CD4-positive, alpha-beta T cell treated with Interleukin-10 for 1 hour (primary cell): ENCODE results near the gene BPIFA3.

Source experiments
- DNase-seq: peaks from one replicate; pipeline ENCODE4 v3.0.0-alpha.2; 2020

Gene BPIFA3

DNA sequence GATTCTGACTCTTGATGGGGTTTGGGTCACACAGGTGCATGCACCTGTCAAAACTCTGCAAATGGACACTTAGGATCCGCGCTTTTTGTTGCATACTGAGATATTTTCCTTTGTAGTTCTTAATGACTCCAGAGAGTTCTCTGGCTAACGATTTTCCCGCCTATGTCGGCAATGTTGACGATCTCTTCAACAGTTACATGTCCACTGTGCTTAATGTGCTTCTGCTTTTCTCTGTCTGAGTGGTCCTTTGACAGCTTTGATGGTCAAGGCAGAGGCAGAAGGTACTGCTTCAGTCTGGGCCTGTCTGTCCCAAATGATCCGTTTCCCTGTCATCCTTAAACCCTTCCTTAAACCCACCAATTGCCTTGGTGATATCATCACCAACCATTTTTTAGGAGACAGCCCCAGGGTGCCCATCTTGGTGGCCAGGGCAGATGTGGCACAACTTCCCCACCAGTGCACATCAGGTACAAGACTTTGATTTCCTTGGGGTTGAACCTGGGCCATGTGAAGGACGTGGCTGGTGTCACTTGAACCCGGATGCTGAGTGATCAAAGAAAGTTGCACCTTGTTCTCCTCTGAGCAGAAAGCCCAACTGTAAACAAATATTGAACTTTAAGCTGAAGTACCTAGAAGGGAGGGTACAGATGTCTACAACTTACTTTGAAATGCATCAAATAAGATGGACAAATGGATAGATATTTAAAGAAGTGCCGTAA, 55.2 kb downstream of the BPIFA3 start:
- DNase-seq: no peak

DNA sequence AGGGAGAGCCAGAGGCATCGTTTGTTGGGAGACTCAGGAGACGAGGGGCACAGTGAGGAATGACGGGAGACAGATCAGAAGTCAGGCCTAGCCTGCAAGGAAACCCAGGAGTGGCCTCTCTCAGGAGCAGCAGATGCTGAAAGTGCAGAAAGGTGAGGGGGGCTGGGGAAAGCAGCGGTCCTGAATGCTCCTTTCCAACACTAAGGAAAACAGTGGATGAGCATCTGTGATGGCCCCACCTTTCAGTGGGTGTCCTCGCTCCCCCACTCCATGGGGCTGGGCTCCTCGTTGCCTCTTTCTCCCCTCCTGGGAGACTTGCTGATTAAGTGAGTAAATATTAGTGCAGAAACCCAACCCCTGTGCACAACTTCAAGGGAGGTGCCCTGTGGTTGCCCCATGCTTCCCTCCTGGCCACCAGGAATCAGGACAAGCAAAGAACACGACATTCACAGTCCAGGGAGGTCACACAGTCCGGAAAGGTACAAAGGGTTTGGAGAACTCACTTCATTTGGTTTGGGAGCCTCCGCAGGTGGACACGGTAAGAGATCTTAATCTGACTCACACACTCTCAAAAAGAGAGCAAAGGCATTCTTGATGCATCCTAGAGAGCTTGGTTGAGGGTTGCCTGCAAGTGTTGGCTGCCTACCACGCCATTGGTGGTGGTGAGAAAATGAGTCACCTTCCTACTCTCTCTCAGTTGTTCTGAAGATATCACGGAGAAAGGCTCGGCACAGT, 56.1 kb downstream of the BPIFA3 start:
- DNase-seq: no peak

- DNase-seq: no peak
Measured at GRCh38 chr20:33275215-33275614, 58.1 kb downstream of the BPIFA3 start.

DNA sequence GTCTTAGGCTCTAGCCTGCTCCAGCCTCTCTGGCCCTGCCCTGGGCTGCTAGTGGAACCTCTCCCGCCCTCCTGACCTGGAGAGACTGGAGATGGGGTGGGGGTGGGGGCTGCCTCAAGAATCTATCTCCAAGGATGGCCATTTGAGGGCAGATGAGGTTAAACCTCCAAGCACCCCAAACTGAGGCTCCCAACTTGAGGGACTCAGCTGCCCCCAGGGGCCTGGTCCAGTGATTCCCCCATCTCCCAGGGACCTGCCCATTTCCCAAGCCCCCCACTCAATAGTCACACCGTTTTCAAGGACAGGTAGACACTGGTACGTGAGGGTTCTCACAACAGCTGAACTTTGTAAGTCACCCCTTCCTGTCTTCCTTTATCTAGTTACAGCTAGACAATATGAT, 58.7 kb downstream of the BPIFA3 start:
- DNase-seq: no peak

DNA sequence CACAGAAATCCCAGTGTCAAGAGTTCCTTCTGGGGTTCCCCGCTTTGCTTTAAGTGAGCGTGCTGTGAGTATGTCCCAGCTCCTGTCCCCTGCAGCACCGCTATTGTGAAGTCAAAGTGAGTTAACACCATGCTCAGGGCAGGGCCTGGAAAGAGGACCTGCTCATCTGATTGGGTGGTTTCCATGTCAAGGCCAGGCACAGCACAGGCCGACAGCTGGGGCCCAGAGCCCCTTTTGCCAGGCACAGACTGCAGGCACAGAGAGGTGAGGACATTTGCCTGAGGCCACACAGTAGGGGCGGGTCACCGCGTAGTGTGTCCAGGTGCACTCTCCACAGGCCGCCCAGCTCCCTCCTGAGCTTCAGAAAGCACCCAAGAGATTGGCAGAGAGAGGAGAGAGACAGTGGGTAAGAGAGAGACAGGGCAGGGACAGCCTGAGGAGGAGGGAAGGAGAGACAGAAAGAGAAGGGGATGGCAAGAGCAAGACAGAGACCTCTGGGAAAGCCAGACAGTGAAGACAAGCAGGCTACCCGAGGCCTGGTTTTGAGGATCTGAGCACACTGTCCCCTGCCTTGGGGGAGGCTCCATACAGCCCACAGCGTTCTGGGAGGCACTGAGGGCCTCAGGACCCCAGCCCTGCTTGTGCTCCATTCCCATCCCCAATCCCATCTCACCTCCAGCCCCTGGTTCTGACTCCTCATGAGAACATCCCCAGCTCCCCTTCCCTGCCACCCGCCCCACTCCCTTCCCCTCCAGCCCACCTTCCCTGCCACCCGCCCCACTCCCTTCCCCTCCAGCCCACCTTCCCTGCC, 59.4 kb downstream of the BPIFA3 start:
- DNase-seq: no peak
